Stimulated activated CD8-positive, alpha-beta memory T cell treated with anti-CD3 and anti-CD28 coated beads, Interleukin-4, amount 100 ng/mL, for 1 hour (primary cell): ENCODE results near the gene CISTR.
A peak's percentile ranks its signal among the peaks of the same experiment; 100 is the strongest.
"Not testable (repeated sequence)": the region's sequence is repeated elsewhere in the genome, so short reads cannot be mapped to it uniquely, and the experiment has no call there.

ENCODE experiments used
- DNase-seq, 2 donors: peaks; one replicate each; pipeline ENCODE4 v3.0.0-alpha.2; 2020; ENCODE audit warnings: low read depth in 2 of 2, low spot score in 1 of 2

CISTR gene

DNA sequence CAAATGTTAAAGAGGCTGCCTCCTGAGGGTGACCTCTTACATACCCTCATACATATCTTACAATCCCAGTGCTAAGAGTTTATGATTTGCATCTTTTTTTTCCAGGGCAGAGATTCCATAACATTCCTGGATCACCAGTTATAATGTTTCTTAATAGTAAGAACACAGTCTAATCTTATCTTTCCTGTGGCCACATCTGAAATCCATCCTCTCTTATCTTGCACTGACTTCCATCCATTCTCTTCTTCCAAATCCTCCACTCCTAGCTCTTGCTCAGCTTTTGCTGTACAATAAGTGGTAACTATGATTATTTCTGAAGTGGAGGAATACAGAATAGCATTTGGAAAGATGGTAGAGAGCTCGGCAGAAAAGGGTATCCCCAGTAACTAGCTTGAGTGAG is 30.8 kb downstream of the CISTR start:
- DNase-seq: no peak

GRCh38 chr12:53719649-53720048 is 32.1 kb downstream of the CISTR start:
- no peak for DNase-seq

DNA sequence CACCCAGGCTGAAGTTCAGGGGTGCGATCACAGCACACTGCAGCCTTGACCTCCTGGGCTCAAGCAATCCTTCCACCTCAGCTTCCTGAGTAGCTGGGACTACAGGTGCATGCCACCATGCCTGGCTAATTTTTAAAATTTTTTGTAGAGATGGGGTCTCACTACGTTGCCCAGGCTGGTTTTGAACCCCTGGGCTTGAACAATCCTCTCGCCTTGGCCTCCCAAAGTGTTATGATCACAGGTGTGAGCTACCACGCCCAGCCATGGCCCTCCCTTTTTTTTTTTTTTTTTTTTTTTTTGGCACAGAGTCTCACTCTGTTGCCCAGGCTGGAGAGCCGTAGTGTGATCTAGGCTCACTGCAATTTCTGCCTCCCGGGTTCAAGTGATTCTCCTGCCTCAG is 33.2 kb downstream of the CISTR start:
- not testable (repeated sequence) for DNase-seq

DNA sequence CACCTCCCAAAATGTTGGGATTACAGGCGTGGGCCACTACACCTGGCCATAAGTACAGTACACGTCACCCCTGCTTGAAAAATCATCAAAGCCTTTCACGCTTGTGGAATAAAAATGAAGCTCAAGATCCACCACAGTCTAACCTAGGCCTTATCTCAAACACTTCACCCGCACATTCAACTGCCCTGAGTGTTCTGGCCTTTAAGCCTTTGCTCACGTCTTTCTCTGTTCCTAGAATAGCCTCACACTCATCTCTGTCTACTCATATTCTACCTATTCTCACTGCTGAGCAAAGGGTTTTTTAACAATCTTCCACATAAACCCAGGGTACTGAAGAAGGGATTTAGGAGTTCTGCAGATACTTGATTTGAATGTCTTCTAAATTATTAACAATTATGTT is 34.5 kb downstream of the CISTR start:
- no peak for DNase-seq

- no peak for DNase-seq
Measured at GRCh38 chr12:53714004-53714403, 37.8 kb downstream of the CISTR start.

DNA sequence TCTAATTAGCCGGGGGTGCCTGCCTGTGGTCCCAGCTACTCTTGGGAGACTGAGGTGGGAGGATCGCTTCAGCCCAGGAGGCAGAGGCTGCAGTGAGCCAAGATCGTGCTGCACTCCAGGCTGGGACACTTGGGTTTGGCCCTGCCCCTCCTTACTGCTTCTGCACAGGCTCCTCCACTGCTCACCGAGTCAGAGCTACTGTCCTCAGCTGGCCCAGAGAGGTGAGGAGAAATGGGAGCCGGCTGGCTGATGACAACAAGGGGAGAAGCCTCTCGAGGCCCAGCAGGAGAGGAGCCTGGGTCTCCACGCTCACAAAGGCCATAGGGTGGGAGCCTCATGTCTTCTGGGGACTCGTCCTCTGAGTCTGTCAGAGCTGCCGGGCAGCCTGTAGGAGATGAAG is 38.3 kb downstream of the CISTR start:
- DNase-seq: no peak

GRCh38 chr12:53712059-53712643 is 39.6 kb downstream of the CISTR start:
- no peak for DNase-seq

GRCh38 chr12:53710091-53710490 is 41.7 kb downstream of the CISTR start:
- no peak for DNase-seq

GRCh38 chr12:53709671-53710070 is 42.1 kb downstream of the CISTR start:
- no peak for DNase-seq

DNA sequence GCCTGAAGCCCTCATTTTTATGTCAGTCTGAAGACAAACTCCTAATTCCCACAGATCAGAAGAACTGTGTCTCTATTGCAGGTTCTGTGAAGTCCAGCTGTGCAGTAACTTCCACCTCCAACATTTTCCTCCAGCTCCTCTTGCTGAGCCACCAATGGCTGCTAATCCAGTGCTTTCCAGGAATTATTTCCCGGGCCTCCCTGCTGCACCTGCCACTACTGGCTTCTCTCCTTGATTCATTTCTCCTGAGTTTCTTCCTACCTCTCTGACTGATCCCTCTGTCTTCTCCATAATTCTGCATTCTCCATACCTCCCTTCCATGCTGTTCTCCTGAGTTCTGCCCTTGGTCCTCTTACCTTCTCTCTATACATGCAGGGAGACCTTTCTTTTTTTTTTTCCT is 45.7 kb downstream of the CISTR start:
- DNase-seq: no peak

DNA sequence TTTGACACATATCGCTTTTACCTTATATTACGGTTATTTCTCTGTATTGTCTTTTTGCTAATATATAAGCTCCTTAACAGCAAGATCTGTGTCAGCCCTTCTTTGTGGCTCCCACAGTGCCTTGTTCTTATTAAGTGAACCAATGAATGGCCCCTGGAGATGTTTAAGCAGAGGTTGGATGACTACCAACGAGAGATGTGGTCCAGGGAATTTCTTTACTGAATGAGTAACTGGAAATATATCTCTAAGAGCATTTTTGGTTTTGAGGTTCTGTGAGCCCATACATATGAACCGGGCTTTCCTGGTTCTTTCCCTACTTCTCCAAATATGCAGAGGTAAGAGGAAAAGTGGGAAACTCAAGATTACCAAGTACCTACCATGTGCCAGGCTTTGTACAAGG is 48.0 kb downstream of the CISTR start:
- DNase-seq: no peak

- peak; percentile 29 to 57 for DNase-seq
Measured at GRCh38 chr12:53701518-53702264, 50.1 kb downstream of the CISTR start.

DNA sequence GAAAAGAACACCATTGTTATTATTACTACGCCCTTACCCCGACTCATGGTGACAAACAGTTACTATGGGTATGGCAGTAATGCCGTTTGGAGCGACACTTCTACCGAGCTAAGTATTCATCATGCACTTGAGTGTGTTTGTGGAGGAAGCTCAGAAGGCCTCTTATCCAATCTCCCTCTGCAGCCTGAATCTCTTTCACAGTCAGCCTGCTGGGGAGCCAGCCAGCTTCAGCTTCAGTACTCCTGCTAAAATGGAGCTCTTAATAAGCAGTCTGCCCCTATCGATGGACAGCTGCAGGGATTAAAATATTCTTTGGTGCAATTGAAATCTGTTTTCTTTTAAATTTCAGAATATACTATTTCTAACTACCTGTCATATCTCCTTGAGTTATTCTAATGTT is 51.2 kb downstream of the CISTR start:
- no peak for DNase-seq

- DNase-seq: no peak
Measured at GRCh38 chr12:53699678-53700025, 52.1 kb downstream of the CISTR start.

GRCh38 chr12:53698948-53699677 is 52.7 kb downstream of the CISTR start:
- DNase-seq: no peak

GRCh38 chr12:53696655-53697331 is 55.0 kb downstream of the CISTR start:
- DNase-seq: no peak
